DOHH2 (cell line): ENCODE measurements around the gene PDZK1IP1.

Source experiments
- H3F3A ChIP-seq: fragments of 200-600 bp; sonication (generic), shearing (Covaris generic); 2 replicates; pipeline ENCODE4 v1.6.0; 2016; ENCODE audit warnings: antibody characterized with exemption, mild to moderate bottlenecking; ENCODE audit not compliant: control insufficient read depth, insufficient read depth
- H3K27ac ChIP-seq: fragments of 200-600 bp; sonication (generic); 2 replicates; pipeline ENCODE4 v1.5.1; 2014; ENCODE audit warnings: low read depth, mild to moderate bottlenecking, low read length, moderate library complexity
- H3K27me3 ChIP-seq: fragments of 200-600 bp; sonication (generic); 2 replicates; pipeline ENCODE4 v1.6.1; 2014; ENCODE audit warnings: mild to moderate bottlenecking, low read length, mixed read lengths; ENCODE audit not compliant: control insufficient read depth
- H3K36me3 ChIP-seq: fragments of 200-600 bp; sonication (generic); 2 replicates; pipeline ENCODE4 v1.6.1; 2014; ENCODE audit warnings: mild to moderate bottlenecking, low read length, moderate library complexity, mixed read lengths; ENCODE audit not compliant: control insufficient read depth
- H3K4me1 ChIP-seq: fragments of 200-600 bp; sonication (generic); 2 replicates; pipeline ENCODE4 v1.6.1; 2014; ENCODE audit warnings: mild to moderate bottlenecking, low read length, mixed read lengths; ENCODE audit not compliant: control insufficient read depth
- H3K4me2 ChIP-seq: fragments of 200-600 bp; sonication (generic); 2 replicates; pipeline ENCODE4 v1.6.0; 2014; ENCODE audit warnings: mild to moderate bottlenecking, low read length, moderate library complexity
- H3K4me3 ChIP-seq: fragments of 200-600 bp; sonication (generic); 2 replicates; pipeline ENCODE4 v1.5.1; 2014; ENCODE audit warnings: mild to moderate bottlenecking, low read length, mixed read lengths
- H3K79me2 ChIP-seq: fragments of 200-600 bp; sonication (generic); 2 replicates; pipeline ENCODE4 v1.6.1; 2014; ENCODE audit warnings: mild to moderate bottlenecking, low read length, mixed read lengths; ENCODE audit not compliant: control insufficient read depth
- H3K9me2 ChIP-seq: fragments of 200-600 bp; sonication (generic); replicated peaks from 2 replicates; pipeline ENCODE4 v1.6.1; 2014; ENCODE audit warnings: mild to moderate bottlenecking, low read length, mixed read lengths; ENCODE audit not compliant: control insufficient read depth
- H3K9me3 ChIP-seq: fragments of 200-600 bp; sonication (generic); 2 replicates; pipeline ENCODE4 v1.6.1; 2014; ENCODE audit warnings: antibody characterized with exemption, low read length, mixed read lengths; ENCODE audit not compliant: control insufficient read depth, insufficient read depth
- H4K20me1 ChIP-seq: fragments of 200-600 bp; sonication (generic); 2 replicates; pipeline ENCODE4 v1.6.0; 2014; ENCODE audit warnings: low read depth, mild to moderate bottlenecking, antibody characterized with exemption, low read length, moderate library complexity; ENCODE audit not compliant: control insufficient read depth, insufficient read depth
- CTCF ChIP-seq: fragments of 200-600 bp; sonication (generic); IDR thresholded peaks from one replicate; pipeline ENCODE4 v1.5.1; 2014; ENCODE audit warnings: antibody characterized with exemption, mild to moderate bottlenecking, low read depth, low read length; ENCODE audit not compliant: poor library complexity, severe bottlenecking
- EZH2phosphoT487 ChIP-seq: fragments of 200-600 bp; sonication (generic); IDR thresholded peaks from 2 replicates; pipeline ENCODE4 v1.6.1; 2017; ENCODE audit warnings: borderline replicate concordance, mild to moderate bottlenecking, antibody characterized with exemption, low read length, moderate library complexity, mixed read lengths

The PDZK1IP1 gene

GRCh38 chr1:47226839-47227215 is 37.0 kb upstream of the PDZK1IP1 start:
- Histone ChIP-seq H3K4me3 (no peak overlapping the region), H3F3A (no peaks in the 10 kb centered on the region), H3K9me3 (no peaks in the 10 kb centered on the region), H3K36me3 (no peaks in the 10 kb centered on the region), H3K9me2 (no peaks in the 10 kb centered on the region), H3K4me1 (no peaks in the 10 kb centered on the region), H3K4me2 (no peak overlapping the region), H4K20me1 (no peaks in the 10 kb centered on the region; the same call in 1 of the 2 replicates), H3K27me3 (peaks cover 84% of the 10 kb centered on the region), H3K27ac (no peak overlapping the region), H3K79me2 (no peaks in the 10 kb centered on the region)
- TF ChIP-seq EZH2phosphoT487 (no peak), CTCF (no peak)

- Histone ChIP-seq H3K27me3 (peaks cover 79% of the 10 kb centered on the region), H3K9me3 (no peaks in the 10 kb centered on the region), H3K79me2 (no peaks in the 10 kb centered on the region), H4K20me1 (no peaks in the 10 kb centered on the region; the same call in 1 of the 2 replicates), H3K4me1 (no peaks in the 10 kb centered on the region), H3K27ac (no peak overlapping the region), H3K36me3 (no peaks in the 10 kb centered on the region), H3K4me3 (no peak overlapping the region), H3F3A (no peaks in the 10 kb centered on the region), H3K4me2 (no peak overlapping the region), H3K9me2 (no peaks in the 10 kb centered on the region)
- TF ChIP-seq EZH2phosphoT487 (no peak), CTCF (no peak)
These were observed 36.4 kb upstream of the PDZK1IP1 start for GRCh38 chr1:47226121-47226838.

GRCh38 chr1:47225430-47226100 is 35.7 kb upstream of the PDZK1IP1 start:
- H3K27ac ChIP-seq: no peak overlapping the region
- no peak overlapping the region for H3K4me2 ChIP-seq
- no peaks in the 10 kb centered on the region for H3K79me2 ChIP-seq
- H3K4me1 ChIP-seq: no peaks in the 10 kb centered on the region
- no peak overlapping the region for H3K4me3 ChIP-seq
- H3K9me2 ChIP-seq: no peaks in the 10 kb centered on the region
- TF ChIP-seq CTCF (no peak), EZH2phosphoT487 (no peak)
- H4K20me1 ChIP-seq: no peaks in the 10 kb centered on the region
- peaks cover 72% of the 10 kb centered on the region for H3K27me3 ChIP-seq
- no peaks in the 10 kb centered on the region for H3K9me3 ChIP-seq
- no peaks in the 10 kb centered on the region for H3K36me3 ChIP-seq
- no peaks in the 10 kb centered on the region for H3F3A ChIP-seq
